AG08395 (cell line): ENCODE measurements around the gene NKAIN4.
A peak's percentile ranks its signal among the peaks of the same experiment; 100 is the strongest.
"Not testable (repeated sequence)": the region's sequence is repeated elsewhere in the genome, so short reads cannot be mapped to it uniquely, and the experiment has no call there.

Experiments
- DNase-seq: peaks from one replicate; pipeline ENCODE4 v3.0.0; 2012; ENCODE audit warnings: mixed read lengths, low spot score

Gene NKAIN4

GRCh38 chr20:63235399-63235983, 18.8 kb downstream of the NKAIN4 start, which contains the start of gene BIRC7:
Gene BIRC7, plus strand, starts transcription at chr20:63235905. Its CDS starts 192 bp downstream, at chr20:63236097.
- no peak for DNase-seq

GRCh38 chr20:63234693-63235398, 19.4 kb downstream of the NKAIN4 start:
- DNase-seq = no peak

- DNase-seq = no peak
Measured at GRCh38 chr20:63233924-63234323, 20.3 kb downstream of the NKAIN4 start.

- no peak for DNase-seq
Measured at GRCh38 chr20:63233061-63233344, 21.3 kb downstream of the NKAIN4 start.

GRCh38 chr20:63232235-63233060, 21.8 kb downstream of the NKAIN4 start:
- peak; percentile 81 for DNase-seq

- DNase-seq = peak; percentile 73
Measured at GRCh38 chr20:63230800-63231268, 23.4 kb downstream of the NKAIN4 start.

- DNase-seq = no peak
Measured at GRCh38 chr20:63228806-63229205, 25.5 kb downstream of the NKAIN4 start.

GRCh38 chr20:63227260-63227659, 27.0 kb downstream of the NKAIN4 start:
- no peak for DNase-seq

GRCh38 chr20:63226042-63226943, 28.0 kb downstream of the NKAIN4 start:
- DNase-seq = no peak

GRCh38 chr20:63225082-63225454, 29.2 kb downstream of the NKAIN4 start:
- DNase-seq = no peak

GRCh38 chr20:63224412-63225081, 29.7 kb downstream of the NKAIN4 start:
- peak; percentile 17 for DNase-seq

- DNase-seq = no peak
Measured at GRCh38 chr20:63223826-63224207, 30.4 kb downstream of the NKAIN4 start.

- peak; percentile 45 for DNase-seq
Measured at GRCh38 chr20:63223121-63223825, 31.0 kb downstream of the NKAIN4 start.

GRCh38 chr20:63222541-63222940, 31.7 kb downstream of the NKAIN4 start:
- no peak for DNase-seq

GRCh38 chr20:63221400-63222053, 32.7 kb downstream of the NKAIN4 start:
- not testable (repeated sequence) for DNase-seq

- DNase-seq = no peak
Measured at GRCh38 chr20:63220696-63221399, 33.4 kb downstream of the NKAIN4 start.

- DNase-seq = no peak
Measured at GRCh38 chr20:63219866-63220521, 34.3 kb downstream of the NKAIN4 start.

GRCh38 chr20:63219447-63219821, 34.8 kb downstream of the NKAIN4 start:
- DNase-seq = no peak
